HG03342 (cell line): ENCODE results near the gene TRAPPC3.
"Not testable (repeated sequence)": the region's sequence is repeated elsewhere in the genome, so short reads cannot be mapped to it uniquely, and the experiment has no call there.

Experiments
- ATAC-seq: cut with Tn5 transposase; IDR thresholded peaks from one replicate; pipeline ENCODE4 v1.9.1; 2021; ENCODE audit warnings: mild to moderate bottlenecking, moderate library complexity; ENCODE audit not compliant: unreplicated experiment

Gene TRAPPC3

DNA sequence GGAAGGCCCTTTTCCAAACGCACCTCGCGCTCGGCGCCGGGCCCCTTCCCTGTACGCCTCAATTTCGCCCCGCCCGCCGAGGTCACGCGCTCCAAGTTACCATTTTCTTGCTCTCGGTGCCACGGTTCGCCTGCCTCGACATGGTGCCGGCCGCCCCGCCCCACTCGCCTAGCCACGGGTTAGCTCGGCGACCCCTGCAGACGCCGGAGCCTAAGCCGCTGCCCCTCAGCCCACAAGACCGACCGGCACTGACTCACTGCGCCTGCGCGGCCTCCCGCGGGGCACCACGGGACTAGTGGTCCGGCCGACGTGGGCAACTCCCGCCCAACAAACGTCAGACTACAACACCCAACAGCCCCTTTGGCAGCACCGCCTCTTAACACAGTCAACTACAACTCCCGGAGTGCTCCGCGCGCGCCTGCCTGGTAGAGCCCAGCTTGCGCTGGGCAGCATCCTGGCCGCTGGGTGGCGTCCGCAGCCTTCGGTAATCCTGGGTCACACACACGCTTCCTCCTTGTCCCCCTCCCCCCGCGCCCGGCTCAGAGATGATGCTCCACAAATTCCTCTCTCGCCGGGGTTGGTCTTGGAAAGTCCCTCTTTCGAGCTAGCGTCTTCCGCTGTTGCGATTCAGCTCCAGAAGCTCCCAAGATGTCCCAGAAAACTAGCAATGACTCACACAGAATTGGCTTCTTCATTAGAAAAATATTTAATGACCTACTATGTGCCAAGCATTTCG, at the start of gene TRAPPC3:
Gene TRAPPC3 (minus strand): TSS at position 250 of the 736 bp plus-strand sequence. CDS start 108 bp downstream, at position 142.
- peak; percentile 87 for ATAC-seq

- ATAC-seq = no peak
Observed at GRCh38 chr1:36198641-36199040, 49.4 kb upstream of the TRAPPC3 start.

GRCh38 chr1:36196805-36197204, 47.5 kb upstream of the TRAPPC3 start:
- not testable (repeated sequence) for ATAC-seq

DNA sequence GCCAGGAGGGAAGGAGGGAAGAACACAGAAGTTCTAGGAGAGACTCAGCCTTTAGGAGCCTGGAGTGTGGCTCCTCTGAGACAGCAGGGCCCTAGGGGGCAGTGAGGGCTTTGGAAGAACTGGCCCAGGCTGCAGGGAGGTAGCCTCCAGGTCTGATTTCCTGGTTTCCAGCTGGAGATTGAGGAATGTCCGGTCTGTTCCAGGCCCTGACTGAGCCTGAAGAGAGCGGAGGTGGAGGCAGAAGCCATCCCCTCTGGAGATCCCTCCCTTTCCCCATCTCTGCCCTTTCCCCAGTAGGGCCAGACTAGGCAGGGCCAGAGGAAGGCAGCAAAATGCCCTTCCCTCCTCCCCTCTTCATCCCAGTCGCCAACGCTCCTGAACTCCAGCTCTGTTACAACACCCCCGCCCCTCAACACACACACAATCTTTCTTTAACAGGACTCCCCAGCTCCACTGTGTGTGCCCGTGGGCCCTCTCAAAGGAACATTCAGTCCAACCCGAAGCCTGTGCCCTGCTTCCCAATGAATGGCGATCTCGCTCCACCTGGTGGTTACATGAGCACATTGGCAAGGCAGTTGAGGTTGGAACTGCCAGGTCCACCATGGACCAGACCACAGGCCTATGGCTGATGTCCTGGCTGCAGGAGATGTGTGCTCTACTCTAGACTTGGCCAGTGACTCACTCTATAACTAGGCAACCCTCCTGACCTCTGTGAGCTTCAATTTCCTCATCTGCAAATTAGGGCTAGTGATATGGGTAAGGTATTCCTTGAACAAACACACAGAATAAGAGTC, 38.7 kb upstream of the TRAPPC3 start:
- peak; percentile 68 for ATAC-seq

DNA sequence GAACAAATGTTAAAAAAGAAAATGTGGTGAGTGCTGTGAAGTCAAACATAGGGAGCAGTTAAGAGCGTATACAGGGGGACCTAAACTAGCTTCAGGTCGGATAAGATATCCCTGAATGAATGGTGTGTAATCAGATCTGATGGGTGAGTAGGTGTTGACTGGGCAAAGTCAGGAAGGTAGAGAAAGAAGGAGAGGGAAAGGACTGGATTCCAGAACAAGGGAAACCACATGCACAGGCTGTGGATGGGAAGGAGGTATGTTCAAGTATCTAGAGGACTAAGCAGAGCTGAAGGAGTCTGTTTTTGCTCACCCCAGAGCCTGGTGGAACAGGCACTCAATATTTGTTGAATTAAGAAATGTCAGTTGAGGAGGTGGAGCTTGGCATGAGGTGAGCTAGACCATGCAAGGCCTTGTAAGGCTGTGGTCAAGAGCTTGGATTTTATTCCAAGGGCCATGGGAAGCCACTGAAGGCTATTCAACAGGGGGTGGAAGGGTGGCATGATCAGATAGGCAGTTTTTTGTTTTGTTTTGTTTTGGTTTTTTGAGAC, 34.1 kb upstream of the TRAPPC3 start:
- no peak for ATAC-seq

GRCh38 chr1:36182734-36183133, 33.4 kb upstream of the TRAPPC3 start:
- no peak for ATAC-seq

DNA sequence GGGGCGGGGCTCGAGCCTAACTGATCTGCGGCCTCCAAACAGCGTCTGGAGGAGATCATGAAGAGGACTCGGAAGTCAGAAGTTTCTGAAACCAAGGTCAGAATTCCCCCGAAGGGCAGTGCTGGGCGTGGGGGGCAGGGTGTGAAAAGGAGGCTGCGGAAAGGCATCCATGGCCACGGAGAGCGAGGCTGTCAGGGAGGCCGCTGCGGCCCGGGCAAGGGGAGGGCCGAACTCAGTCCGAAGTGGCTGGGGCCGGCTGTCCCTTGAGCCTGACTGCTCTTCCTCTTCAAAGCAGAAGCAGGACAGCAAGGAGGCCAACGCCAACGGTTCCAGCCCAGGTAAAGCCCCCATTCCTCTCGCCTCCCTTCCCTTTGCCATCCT, 29.9 kb upstream of the TRAPPC3 start:
- ATAC-seq = no peak

- no peak for ATAC-seq
Observed at GRCh38 chr1:36178471-36179219, 29.4 kb upstream of the TRAPPC3 start.

- no peak for ATAC-seq
Observed at GRCh38 chr1:36177589-36178431, 28.5 kb upstream of the TRAPPC3 start.

DNA sequence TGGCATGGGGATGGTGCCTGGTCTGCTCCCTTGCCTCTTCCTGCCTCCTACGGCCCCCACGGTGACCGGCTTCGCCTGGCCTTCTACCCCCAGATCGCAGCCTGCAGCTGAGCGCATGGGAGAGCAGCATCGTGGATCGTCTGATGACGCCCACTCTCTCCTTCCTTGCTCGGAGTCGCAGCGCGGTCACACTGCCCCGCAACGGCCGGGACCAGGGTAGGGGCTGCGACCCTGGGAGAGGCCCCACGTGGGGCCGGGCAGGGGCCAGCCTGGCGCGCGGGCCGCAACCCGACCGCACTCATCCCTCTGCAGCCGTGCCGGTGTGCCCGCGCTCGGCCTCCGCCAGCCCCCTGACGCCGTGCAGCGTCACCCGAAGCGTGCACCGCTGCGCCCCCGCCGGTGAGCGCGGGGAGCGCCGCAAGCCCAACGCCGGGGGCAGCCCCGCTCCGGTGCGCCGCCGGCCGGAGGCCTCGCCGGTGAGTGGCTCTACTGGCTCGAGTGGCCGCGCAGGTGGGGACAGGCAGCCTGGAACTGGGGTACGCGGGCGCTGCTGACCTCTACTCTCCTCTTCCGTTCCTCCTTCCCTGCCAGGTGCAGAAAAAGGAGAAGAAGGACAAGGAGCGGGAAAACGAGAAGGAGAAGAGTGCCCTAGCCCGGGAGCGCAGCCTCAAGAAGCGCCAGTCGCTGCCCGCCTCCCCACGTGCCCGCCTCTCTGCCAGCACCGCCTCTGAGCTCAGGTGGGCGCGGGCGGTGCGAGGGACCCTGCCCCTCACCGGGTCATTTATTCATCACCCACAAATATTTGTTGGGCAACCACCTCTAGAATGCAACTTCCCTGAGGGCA, 27.0 kb upstream of the TRAPPC3 start:
- no peak for ATAC-seq

DNA sequence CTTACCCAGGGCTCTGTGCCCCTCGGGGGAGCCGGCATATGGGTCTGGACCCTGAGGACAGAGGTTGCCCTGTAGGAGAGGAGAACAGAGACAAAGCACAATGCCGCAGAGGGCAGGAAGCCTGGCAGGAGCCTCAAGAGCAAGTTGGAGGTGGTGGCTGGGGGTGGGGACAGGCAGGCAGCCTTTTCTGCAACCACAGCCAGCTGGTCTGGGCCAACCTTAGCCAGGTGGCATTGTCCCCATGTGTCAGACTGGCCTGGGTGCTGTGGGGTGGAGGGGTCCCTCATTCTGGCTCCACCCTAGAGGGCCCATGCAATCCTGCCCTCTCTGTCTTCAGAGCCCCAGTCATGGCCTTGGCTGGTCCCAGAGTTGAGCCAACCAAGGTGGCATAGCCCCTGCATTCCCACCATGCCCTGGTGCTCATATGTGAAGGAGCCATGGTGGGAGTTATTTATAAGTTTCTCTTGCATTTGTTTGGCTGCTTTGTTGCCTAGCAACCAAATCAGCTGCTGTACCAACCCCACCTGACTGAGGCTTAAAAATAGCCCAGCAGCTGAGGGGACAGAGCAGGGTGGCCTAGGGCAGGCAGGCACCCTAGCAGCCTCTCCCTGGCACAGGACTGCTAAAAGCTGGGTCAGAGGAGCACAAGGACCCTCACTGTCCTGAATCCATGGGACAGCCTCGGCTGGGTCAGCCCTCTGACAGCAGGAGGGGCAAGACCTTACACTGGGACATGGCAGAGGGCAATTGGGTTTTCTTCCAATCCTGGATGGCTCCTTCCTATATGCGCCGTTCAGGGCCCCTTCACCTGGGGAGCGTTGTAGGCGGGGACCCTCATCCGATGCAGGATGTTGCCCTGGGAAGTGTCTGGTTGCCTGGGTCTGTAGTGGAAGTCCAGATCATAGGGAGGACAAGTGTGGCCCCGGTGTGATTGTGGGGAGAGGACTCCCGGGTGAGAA, 26.1 kb upstream of the TRAPPC3 start:
- ATAC-seq = no peak

DNA sequence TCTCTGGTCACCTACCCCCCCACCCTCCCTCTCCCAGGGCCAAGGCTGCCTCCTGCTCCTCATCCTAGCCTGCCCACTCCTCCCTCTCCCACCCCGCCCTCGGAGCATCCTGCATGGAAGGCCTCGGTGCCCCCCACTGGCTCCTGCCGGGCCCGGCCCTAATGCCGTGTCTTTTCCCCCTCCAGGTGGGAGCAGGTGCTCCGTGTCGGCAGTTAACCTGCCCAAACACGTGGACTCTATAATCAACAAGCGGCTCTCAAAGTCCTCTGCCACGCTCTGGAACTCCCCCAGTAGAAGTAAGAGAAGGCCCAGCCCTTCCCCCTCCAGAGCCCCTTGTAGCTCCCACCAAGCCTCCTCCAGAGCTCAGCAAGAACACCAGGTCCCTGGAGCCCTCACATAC, 25.4 kb upstream of the TRAPPC3 start:
- ATAC-seq = no peak

GRCh38 chr1:36172983-36173382, 23.7 kb upstream of the TRAPPC3 start:
- no peak for ATAC-seq

DNA sequence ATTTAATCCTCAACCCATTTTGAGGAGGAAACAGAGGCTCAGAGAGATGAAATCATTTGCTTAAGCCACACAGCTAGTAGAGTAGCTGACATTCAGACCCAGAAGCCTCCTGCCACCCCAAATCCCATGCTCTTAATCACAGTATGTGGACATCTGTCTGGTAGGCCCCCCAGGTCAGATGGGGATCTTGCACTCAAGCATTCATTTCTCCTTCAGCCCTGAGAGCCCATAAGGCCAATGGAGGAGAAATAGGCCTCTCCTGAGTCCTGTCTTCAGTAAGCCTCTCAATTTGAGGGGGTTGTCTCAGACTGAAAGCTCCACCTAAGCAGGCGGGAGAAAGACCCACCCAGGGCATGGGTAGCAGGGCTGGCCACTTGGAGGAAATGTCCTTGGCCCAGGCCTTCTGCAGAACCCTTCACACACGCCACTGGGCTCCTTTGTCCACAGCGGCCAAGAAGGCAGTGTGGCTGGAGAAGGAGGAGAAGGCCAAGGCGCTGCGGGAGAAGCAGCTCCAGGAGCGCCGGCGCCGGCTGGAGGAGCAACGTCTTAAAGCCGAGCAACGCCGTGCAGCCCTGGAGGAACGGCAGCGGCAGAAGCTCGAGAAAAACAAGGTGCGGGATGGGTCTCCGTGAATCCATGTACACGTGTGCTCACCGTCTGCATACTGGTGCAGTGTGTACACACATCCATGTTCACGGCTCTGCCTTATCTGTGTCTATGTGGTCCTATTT, 22.9 kb upstream of the TRAPPC3 start:
- ATAC-seq = no peak

- no peak for ATAC-seq
Observed at GRCh38 chr1:36170643-36171412, 21.5 kb upstream of the TRAPPC3 start.

DNA sequence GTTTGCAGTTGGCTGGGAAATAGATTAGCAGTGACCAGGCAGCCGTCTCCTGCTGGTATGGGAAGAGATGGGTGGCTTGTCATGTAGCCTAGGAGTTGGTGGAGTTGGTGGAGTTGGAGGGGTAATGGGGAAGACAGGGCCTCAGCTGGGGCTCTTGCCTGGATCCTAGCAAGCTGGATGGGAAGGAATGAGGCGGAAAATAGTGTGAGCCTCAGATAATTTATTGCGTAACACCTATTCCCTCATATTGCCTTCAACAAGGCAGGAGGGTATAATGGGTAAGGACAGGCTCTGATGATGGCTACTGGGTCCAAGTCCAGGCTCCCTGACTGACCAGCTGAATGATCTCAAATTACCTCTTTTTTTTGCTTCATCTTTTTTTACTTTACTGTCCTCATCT, 19.2 kb upstream of the TRAPPC3 start:
- no peak for ATAC-seq
